GM19035 (cell line): ENCODE results near the gene DIPK1C.

Source experiments
- ATAC-seq: cut with Tn5 transposase; IDR thresholded peaks from one replicate; pipeline ENCODE4 v1.9.1; 2021; ENCODE audit not compliant: unreplicated experiment

The DIPK1C gene

DNA sequence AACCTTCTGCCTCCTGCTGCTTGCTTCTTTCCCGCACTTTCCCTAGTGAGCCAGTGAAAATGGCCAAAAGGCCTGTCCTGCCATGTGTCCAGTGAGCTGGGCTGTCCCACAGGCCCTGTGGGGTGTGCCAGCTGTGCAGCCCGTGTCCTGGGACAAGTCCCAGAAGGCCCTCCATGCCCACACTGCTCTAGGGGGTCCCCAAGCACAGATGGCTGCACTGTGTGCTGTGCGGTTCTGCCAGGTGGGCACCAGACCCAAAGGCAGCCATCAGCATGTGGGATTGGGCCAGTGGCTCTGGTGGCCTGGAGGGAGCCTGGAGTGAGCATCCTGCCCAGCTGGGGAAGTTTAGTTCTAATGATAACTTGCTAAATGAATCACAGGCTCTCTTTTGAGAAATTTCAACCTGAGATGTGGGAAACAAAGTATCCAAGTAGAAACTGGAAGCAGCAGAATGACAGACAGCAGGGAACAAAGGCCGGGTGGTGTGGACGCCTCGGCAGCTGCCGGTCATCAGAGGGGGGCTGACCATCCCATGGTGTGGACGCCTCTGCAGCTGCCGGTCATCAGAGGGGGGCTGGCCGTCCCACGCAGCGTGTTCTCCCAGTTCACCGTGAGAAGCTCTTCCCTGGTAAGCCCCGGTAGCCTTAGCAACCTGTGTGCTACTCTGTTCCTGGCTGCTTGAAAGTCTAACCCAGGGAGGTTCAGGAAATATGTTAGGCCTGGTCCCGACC lies 29.2 kb upstream of the DIPK1C start:
- no peak for ATAC-seq

GRCh38 chr18:74482697-74483096 lies 25.6 kb upstream of the DIPK1C start:
- ATAC-seq, result no peak

DNA sequence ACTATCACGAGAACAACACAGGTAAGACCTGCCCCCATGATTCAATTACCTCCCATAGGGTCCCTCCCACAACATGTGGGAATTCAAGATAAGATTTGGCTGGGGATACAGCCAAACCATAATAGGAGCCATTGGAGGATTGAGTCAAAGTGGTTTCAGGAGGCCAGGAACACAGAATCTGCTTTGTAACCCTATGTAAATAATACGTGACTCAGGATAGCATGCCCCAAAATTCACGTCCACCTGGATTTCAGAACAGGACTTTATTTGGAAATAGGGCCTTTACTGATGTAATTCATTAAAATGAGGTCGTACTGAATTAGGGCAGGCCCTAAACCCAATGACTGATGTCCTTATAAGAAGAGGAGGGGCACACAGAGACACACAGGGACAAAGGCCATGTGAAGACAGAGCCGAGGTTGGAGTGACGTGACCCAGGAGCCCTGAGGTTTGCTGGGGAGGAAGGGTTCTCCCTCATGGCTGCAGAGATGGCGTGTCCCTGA lies 23.1 kb upstream of the DIPK1C start:
- ATAC-seq, result no peak

- no peak for ATAC-seq
Measured at GRCh38 chr18:74479486-74480148, 22.5 kb upstream of the DIPK1C start.

DNA sequence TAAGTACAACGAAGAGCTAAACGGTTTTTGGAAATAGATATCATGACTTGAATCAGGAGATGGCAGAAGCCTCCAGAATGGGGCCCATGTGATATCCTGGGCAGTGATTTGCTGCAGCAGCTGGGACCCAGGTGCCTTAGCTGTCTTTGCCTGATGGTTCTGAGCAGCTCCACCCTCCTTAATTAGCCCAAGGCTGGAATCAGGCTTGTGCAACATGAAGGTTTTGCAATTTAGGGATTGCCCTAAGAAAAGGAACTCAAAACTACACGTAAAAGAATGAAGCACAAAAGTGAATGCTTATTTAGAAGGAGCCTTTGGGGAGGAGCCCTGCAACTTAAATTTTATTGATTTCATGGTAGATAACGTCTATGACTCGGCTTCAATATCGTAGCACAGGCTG lies 21.8 kb upstream of the DIPK1C start:
- ATAC-seq, result no peak

DNA sequence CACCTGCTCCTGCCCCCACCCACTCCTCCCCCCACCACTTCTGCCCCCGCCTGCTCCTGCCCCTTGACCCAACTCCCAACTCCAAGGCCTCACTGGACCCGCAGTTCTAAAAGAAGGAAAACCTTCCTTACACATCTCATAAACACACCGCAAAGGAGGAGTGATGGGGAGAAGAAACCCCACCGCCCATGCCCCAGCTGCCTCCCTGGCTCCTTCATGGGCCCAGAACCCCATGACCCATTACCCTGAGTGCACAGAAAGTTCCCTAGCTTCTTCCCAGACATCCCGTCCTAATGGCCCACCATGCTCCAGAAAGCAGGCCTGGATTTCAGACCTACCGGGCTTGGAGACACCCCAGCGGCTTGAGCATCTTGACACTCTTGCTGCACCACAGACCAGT lies 21.2 kb upstream of the DIPK1C start:
- no peak for ATAC-seq

DNA sequence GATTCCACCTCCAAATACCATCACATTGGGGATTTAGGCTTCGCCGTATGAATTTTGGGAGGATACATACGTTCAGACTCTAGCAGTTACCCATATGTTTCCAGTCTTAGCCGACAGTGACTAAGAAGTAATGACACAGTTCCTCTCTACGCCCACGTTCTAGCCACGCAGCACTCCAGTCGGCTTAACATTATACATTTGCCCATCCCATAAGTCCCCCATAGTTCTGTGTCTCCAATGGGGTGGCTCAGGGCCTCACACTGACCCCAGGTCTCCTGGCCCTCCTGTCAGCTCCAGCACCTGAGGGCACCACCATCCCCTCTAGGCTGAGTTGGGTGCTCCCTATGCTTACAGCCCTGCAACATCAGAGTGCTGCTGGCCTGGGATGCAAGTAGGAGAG lies 20.7 kb upstream of the DIPK1C start:
- ATAC-seq, result no peak

- ATAC-seq, result no peak
Measured at GRCh38 chr18:74476140-74476539, 19.0 kb upstream of the DIPK1C start.

DNA sequence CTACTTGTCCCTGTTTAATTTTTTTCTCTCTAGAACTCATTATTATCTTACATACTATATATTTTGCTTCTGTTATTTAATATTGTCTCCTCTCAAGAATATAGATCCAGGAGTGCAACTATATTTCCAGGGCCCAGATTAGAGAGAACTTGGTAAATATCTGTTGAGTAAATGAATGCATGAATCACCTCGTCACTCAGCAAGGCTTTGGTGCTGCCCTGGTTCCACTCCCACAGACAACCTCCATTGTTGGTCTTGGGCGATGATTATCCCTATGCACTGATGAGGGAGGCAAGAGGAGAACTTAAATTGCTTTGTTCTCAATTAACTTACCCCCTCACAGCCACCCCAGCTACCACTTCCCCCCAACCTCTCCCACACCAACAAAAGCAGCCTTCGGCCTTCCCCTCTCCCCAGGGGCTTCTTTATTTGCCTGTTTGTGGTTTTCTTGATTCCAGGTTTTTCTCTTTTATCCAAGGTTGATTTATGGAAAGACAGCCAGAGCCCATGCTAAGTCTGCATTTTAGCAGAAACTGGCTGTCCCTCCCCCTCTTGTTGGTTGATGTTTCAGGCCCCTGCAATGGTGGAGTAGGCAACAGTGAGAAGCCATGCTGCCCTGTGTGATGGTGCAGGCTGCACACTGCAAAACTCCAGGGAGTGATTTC lies 17.0 kb upstream of the DIPK1C start:
- ATAC-seq, result no peak

DNA sequence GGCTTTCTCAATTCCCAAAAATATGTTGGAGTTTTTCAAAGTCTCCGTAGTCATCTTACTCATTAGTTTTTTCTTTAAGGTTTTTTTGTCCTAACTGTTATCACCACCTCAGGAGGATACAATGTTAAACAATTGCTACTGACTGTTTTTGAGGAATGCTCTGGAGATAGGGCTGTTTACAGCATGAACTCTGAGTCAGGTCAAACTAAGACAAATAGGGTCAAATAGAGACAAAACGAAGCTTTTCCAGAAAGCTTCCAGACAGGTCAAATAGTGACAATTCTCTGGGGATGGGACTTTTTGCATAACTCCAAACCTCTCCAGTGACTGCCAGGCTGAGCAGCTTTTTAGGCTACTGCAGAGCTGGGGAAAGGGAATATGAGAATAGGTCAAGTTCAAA lies 15.2 kb upstream of the DIPK1C start:
- ATAC-seq, result no peak

- no peak for ATAC-seq
Measured at GRCh38 chr18:74468547-74469061, 11.5 kb upstream of the DIPK1C start.

DNA sequence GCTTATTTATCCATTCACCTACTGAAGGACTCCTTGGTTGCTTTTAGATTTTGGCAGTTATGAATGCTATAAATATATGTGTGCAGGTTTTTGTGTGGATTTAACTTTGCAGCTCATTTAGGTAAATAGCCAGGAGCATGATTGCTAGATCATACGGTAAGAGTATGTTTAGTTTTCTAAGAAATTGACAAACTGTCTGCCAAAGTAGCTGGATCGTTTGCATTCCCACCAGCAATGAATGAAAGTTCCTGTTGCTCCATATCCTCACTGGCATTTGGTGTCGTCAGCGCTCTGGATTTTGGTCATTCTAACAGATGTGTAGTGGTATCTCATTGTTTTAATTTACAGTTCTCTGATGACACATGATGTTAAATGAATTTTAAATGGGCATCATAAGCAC lies 8.7 kb upstream of the DIPK1C start:
- no peak for ATAC-seq

DNA sequence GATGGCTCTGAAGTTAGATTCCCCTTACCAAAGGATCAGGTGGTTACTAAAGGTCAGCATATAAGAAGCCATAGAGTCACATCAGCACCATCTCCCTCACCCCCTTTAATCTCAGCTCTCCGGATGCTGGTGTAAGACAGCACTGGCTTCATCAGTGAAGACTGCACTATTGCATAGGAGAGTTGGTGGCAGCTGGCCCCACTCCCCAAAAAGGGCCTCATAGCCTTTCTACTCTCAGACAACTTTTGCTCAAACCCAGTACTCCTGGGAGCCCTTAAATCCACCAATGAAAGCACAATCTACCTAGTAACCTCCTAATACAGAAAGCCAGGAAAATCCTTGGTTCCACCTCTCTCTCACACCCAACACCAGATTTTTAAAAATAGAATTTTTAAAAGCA lies 6.9 kb upstream of the DIPK1C start:
- ATAC-seq, result no peak

- ATAC-seq, result no peak
Measured at GRCh38 chr18:74463254-74463653, 6.1 kb upstream of the DIPK1C start.

DNA sequence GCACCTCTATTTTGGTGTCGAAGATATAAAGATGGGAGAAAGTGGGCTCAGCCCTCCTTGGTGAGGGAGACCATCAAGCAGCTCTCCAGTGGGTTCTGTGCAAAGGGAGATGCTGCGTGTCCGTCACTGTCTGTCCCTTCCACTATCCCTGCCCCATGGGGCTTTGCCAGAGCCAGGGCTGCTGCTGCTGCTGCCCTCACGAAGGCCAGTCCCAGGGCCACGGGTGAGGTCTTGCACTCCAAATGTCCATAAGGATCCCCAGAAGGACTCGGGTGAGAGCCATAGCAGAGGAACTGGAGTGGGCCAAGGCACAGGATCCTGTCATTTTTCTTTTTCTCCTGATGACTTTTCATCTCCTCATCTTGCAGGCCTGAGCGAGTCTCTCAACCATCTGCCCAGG lies 3.7 kb upstream of the DIPK1C start:
- no peak for ATAC-seq

DNA sequence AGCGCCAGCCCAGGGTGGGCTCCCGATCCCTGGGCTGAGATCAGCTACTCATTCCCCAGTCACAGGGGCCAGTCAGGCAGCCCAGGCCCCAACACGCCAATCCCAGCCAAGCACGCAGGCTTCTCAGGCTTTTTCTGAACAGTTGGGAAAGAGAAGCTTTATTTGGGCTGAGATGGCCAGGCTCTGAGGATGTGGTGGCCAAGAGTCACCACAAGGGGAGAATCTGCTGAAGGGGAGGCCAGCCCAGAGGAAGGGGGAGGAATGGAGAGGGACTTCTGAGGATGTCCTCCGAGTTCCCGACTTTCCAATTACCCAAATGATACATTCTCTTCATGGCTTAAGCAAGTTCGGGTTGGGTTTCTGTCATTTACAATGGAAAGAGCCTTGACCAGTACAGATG lies 2.8 kb upstream of the DIPK1C start:
- ATAC-seq, result no peak

DNA sequence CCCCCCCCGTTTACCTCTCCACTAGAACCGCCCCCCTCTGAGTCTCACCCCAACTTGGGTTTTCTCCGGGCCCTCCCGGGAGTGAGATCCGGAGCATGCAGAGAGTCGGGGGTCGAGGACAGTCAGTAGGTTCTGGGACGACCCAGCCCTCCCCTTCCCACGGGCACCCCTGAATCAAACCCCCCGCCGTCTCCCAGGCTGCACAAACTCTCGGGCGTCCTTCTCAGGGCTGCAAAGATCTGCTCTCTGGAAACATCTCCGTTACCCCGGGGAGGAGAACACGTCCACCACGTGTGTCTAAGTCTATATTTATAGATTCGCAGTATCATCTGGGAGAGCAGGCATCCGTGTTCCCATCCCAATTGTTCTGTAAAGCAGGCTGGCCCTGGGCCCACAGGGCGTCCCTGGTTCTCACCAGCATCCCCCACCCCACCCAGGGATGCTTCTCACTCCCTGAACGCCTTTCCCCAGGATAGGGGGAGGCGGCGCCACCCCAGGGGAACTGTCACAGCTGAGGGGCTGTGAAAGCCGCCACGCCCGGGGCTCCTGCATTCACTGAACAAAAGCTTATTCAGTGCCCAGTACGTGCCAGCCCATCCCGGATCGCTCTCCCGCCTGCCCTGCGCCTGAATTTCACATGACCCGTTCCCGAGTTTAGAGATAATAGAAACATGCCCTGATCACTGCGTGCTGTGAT lies 765 bp upstream of the DIPK1C start:
- no peak for ATAC-seq

GRCh38 chr18:74456349-74457042 lies 612 bp downstream of the DIPK1C start:
- ATAC-seq, result no peak

GRCh38 chr18:74456017-74456348 lies 1.1 kb downstream of the DIPK1C start:
- no peak for ATAC-seq

DNA sequence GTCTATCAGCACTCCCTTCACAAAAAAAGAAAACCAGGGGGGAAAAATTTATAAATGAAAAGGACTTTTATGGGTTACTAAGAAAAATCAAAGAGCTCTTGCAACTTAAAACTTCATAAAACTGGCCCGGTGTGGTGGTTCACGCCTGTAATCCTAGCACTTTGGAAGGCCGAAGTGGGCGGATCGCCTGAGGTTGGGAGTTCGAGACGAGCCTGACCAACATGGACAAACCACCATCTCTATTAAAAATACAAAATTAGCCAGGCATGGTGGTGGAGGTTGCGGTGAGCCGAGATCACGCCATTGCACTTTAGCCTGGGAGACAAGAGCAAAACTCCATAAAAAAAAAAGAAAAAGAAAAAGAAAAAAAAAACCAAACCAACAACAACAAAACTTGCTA lies 1.7 kb downstream of the DIPK1C start:
- no peak for ATAC-seq

DNA sequence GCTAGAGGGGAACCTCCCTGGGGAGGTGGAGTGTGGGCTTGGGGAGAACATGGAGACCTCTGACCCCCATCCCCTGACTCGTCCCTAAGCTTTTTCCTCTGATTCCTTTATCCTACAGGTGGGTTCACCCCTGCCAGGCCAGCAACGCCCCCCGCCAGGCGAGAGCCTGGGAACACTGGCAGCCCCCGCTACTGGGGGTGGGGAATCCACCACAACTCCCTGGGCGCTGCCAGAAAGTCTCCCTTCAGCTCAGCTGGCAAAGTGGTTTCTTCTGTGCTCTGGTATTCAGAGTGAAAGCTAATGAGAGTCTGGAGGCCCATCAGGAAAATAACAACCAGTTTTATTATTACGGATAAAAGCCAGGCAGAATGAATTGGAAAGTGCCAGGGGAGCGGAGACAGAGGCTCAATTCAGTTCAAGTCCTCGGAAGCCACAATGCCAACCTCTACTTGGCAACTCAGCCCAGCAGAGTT lies 2.8 kb downstream of the DIPK1C start:
- ATAC-seq, result no peak
